Measurements from ENCODE around the gene SYNC.
A peak's percentile ranks its signal among the peaks of the same experiment; 100 is the strongest.
"Not testable (repeated sequence)": the region's sequence is repeated elsewhere in the genome, so short reads cannot be mapped to it uniquely, and the experiment has no call there.

SYNC gene

DNA sequence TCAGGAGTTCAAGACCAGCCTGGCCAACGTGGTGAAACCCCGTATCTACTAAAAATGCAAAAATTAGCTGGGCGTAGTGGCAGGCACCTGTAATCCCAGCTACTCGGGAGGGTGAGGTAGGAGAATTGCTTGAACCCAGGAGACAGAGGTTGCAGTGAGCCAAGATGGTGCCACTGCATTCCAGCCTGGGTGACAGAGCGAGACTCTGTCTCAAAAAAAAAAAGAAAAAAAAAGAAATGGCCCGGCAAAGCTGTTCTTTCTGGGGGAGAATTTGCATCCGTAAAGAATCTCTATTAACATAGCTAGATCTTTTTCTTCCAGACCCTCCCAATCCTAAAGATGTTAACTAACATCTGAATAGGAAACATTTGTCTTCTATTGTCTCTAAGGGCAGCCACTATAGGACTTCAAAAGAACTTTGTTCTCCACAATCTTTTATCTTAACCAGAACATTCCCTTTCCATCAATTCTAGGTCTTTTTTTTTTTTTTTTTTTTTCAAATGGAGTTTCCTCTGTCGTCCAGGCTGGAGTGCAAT lies 60.2 kb downstream of the SYNC start:
- not testable (repeated sequence) for DNase-seq

DNA sequence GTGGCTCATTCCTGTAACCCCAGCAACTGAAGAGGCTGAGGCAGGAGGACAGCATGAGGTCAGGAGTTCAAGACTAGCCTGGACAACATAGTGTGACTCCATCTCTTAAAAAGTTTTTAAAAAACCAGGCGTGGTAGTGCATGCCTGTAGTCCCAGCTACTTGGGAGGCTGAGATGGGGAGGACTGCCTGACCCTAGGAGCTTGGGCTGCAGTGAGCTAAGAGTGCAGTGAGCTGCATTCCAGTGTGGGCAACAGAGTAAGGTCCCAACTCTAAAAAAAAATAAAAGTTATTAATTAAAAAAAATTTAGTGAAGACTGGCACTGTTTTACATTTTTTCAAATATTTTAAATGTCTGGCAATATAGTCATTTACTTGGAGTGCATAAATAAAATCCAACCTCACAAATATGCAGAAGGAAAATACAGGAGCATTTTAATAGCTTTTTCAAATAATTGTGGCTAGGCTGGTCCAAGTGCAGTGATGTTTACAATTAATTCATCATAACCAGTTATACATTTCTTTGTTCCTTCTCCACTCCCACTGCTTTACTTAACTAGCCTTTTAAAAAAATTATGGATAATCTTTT lies 63.0 kb downstream of the SYNC start:
- no peak for DNase-seq

DNA sequence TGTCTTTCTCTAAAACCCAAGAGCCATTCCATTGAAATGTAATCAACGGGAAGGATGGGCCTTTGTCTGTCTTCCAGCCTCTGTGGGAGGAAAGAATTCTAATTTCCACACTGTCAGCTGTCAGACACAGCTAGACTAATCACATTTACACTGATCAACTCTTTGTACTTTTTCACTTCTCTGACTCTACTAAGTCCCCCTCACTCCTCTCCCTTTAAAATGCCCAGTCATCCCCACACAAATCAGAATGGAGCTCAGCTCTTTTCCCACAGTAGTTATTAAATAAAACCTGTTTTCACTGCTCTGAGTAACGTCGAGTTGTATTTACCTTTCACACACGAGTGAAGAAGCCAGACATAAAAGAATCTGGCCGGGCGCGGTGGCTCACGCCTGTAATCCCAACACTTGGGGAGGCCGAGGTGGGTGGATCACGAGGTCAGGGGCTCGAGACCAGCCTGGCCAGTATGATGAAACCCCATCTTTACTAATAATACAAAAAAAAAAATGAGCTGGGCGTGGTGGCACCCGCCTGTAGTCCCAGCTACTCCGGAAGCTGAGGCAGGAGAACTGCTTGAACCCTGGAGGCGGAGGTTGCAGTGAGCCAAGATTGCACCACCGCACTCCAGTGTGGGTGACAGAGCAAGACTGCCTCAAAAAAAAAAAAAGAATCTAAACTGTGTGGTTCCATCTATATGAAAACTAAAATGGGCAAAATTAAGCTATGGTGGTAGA lies 65.5 kb downstream of the SYNC start:
- peak in 1 of 2 donors; percentile 43 for DNase-seq

DNA sequence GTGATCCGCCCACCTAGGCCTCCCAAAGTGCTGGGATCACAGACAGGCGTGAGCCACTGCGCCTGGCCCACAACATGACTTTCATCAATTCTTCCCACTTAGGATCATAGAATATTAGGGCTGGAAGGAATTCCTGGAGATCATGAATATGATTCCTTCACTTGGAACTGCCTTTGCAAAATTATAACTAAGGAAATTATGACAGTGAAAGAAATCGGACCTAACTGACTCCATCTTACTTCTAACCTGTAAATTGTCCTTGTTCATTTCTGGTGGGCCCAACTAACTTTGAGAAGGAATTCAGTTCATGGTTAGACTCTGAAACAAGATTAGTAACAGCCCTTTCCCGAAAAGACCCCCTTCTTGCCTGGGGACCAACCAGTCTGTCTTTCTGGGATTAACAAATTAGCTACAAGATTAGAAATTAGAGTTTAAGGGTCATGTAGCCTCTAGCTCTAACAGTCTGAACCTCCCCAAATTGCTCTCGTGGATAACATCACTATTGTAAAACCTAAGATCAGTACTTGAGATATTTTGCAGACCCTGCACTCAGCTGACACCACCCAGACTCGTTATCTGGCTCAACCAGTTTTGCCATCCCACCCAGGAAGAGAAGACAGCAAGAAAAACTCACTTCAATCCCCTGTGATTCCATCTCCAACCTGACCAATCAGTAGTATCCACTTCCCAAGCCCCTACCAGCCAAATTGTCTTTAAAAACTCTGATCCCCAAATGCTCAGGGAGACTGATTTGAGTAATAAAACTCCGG lies 66.9 kb downstream of the SYNC start:
- DNase-seq: no peak

DNA sequence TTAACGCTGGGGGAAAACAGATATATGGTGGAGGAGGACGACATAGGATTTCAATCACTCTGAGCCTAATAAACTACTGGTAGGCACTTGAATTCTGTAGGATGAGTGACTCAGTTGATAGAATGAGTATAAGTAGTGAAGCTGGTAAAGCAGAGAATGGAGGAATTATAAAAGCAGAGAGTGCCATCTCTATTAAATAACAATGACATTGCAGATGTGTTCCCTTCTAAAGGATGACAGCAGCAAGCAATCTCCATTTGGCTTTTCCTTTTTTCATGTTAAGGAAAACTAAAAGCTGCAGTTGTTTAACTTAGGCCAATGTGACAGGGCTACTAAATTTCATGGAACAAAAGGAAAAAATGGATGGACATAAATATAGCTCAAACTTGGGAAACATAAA lies 69.7 kb downstream of the SYNC start:
- no peak for DNase-seq

DNA sequence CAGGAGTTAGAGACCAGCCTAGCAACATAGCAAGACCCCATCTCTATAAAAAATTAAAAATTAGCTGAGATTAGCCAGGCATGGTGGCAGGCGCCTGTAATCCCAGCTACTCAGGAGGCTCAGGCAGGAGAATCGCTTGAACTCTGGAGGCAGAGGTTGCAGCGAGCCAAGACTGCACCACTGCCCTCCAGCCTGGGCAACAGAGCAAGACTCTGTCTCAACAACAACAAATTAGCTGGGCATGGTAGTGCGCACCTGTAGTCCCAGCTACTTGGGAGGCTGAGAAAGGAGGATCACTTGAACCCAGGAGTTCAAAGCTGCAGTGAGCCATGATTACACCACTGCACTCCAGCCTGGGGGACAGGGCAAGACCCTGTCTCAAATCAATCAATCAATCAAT lies 72.4 kb downstream of the SYNC start:
- DNase-seq: not testable (repeated sequence)

Measured in CD4-positive, alpha-beta T cell treated with Interleukin-1 beta for 1 hour (primary cell).